H1 (cell line): Measurements from ENCODE around the gene RERG. TPM values are rescaled to one million over a fixed set of nuclear protein-coding genes. Genes with fewer than 3 reads are reported as not detected.

Experiments
- CTCF ChIA-PET: fragments of 300-600 bp; sonication (Branson Sonifier 250); formaldehyde crosslinking; loops from one replicate; lab custom pipeline; 2021; ENCODE audit not compliant: partially characterized antibody; lab: Charles Lee
- POLR2A ChIA-PET: fragments of 300-600 bp; sonication (Branson Sonifier 250); formaldehyde crosslinking; loops from one replicate; lab custom pipeline; 2021; ENCODE audit warnings: inconsistent platforms; ENCODE audit not compliant: partially characterized antibody; lab: Charles Lee
- DNase-seq, 2 experiments: peaks; one replicate each; pipeline versions ENCODE4 v3.0.0 to v3.0.0-alpha.2; 2010 to 2022; ENCODE audit warnings: low spot score in 2 of 2, low read depth in 1 of 2, mixed read lengths in 1 of 2
- FAIRE-seq: peaks from 2 replicates; lab custom pipeline; 2011; peaks lifted over from hg19 to GRCh38; lab: Jason Lieb, UNC
- H2AFZ ChIP-seq: 2 replicates; pipeline ENCODE4 v1.8.1; 2012; ENCODE audit warnings: low read length, inconsistent platforms
- H2AK5ac ChIP-seq: 2 replicates; pipeline ENCODE4 v1.6.1; 2013; ENCODE audit warnings: low read depth, low read length
- H2BK120ac ChIP-seq: replicated peaks from 2 replicates; pipeline ENCODE3; 2013; ENCODE audit warnings: low read depth, low read length, inconsistent platforms
- H2BK12ac ChIP-seq: 2 replicates; pipeline ENCODE4 v1.6.1; 2013; ENCODE audit warnings: low read depth, low read length
- H2BK15ac ChIP-seq: 2 replicates; pipeline ENCODE4 v1.6.1; 2013; ENCODE audit warnings: low read length
- H2BK20ac ChIP-seq: 2 replicates; pipeline ENCODE4 v1.6.1; 2013; ENCODE audit warnings: low read length
- H2BK5ac ChIP-seq: 2 replicates; pipeline ENCODE4 v1.6.1; 2013; ENCODE audit warnings: low read depth, low read length
- H3K14ac ChIP-seq: 2 replicates; pipeline ENCODE4 v1.6.1; 2013; ENCODE audit warnings: inconsistent platforms; ENCODE audit not compliant: insufficient read length
- H3K18ac ChIP-seq: 2 replicates; pipeline ENCODE4 v1.6.1; 2013; ENCODE audit warnings: low read length; ENCODE audit errors: extremely low read depth
- H3K23ac ChIP-seq: 2 replicates; pipeline ENCODE4 v1.6.1; 2013; ENCODE audit warnings: inconsistent platforms; ENCODE audit not compliant: insufficient read length
- H3K23me2 ChIP-seq: 2 replicates; pipeline ENCODE4 v1.6.1; 2013; ENCODE audit warnings: low read depth, low read length
- H3K27ac ChIP-seq: 2 replicates; pipeline ENCODE4 v1.6.1; 2011; ENCODE audit warnings: low read depth, low read length, inconsistent platforms
- H3K27me3 ChIP-seq, 4 experiments: replicated peaks in 1 of 4; 1 replicate in 1 of 4; 2 replicates in 3 of 4; pipeline versions ENCODE4 v1.6.1 to v1.8.1; 2011 to 2013; ENCODE audit warnings: low read length in 3 of 4, mild to moderate bottlenecking in 3 of 4, inconsistent platforms in 2 of 4, mixed read lengths in 2 of 4, moderate library complexity in 1 of 4; ENCODE audit not compliant: control insufficient read depth in 3 of 4, insufficient read depth in 3 of 4; ENCODE audit errors: extremely low read depth in 1 of 4
- H3K36me3 ChIP-seq, 4 experiments: 2 replicates each; pipeline versions ENCODE4 v1.6.1 to v1.8.1; 2011 to 2013; ENCODE audit warnings: mild to moderate bottlenecking in 4 of 4, low read length in 3 of 4, moderate library complexity in 2 of 4, control low read depth in 1 of 4, inconsistent platforms in 1 of 4; ENCODE audit not compliant: insufficient read depth in 4 of 4, control insufficient read depth in 2 of 4
- H3K4ac ChIP-seq: replicated peaks from 2 replicates; pipeline ENCODE3; 2013; ENCODE audit warnings: low read length, low read depth, mixed read lengths, inconsistent platforms; ENCODE audit not compliant: insufficient read length
- H3K4me1 ChIP-seq, 4 experiments: replicated peaks in 1 of 4; 1 replicate in 1 of 4; 2 replicates in 3 of 4; pipeline versions ENCODE4 v1.6.1 to v1.8.1; 2011 to 2013; ENCODE audit warnings: low read length in 3 of 4, inconsistent platforms in 2 of 4, mixed read lengths in 1 of 4; ENCODE audit not compliant: insufficient read depth in 4 of 4, control insufficient read depth in 3 of 4
- H3K4me2 ChIP-seq, 2 experiments: 2 replicates each; pipeline versions ENCODE4 v1.6.1 to v1.8.1; 2011 to 2013; ENCODE audit warnings: low read depth in 2 of 2, low read length in 2 of 2, control low read depth in 1 of 2, inconsistent platforms in 1 of 2, mild to moderate bottlenecking in 1 of 2; ENCODE audit not compliant: insufficient read depth in 1 of 2
- H3K4me3 ChIP-seq, 4 experiments: fragments of 200-600, 300-600 bp in 1 of 4; sonication (generic), shearing (Covaris generic), sonication (Bioruptor Twin) in 1 of 4; 2 replicates each; pipeline versions ENCODE4 v1.5.1 to v1.8.1; 2011 to 2016; ENCODE audit warnings: low read length in 4 of 4, low read depth in 3 of 4, control low read depth in 2 of 4, inconsistent platforms in 2 of 4, mild to moderate bottlenecking in 2 of 4, mixed read lengths in 1 of 4, moderate library complexity in 1 of 4; ENCODE audit not compliant: insufficient read depth in 2 of 4; ENCODE audit errors: extremely low read depth in 1 of 4
- H3K56ac ChIP-seq: replicated peaks from 2 replicates; pipeline ENCODE3; 2013; ENCODE audit warnings: low read depth, mild to moderate bottlenecking, mixed read lengths, low read length, inconsistent platforms; ENCODE audit not compliant: insufficient read length
- H3K79me1 ChIP-seq: 2 replicates; pipeline ENCODE4 v1.6.1; 2013; ENCODE audit warnings: low read depth, low read length, control low read depth
- H3K79me2 ChIP-seq, 2 experiments: 2 replicates each; pipeline versions ENCODE4 v1.6.1 to v1.8.1; 2012 to 2013; ENCODE audit warnings: low read length in 2 of 2, mild to moderate bottlenecking in 2 of 2, inconsistent platforms in 1 of 2; ENCODE audit not compliant: insufficient read depth in 2 of 2, control insufficient read depth in 1 of 2
- H3K9ac ChIP-seq, 4 experiments: replicated peaks in 1 of 4; 1 replicate in 1 of 4; 2 replicates in 3 of 4; pipeline versions ENCODE4 v1.6.1 to v1.8.1; 2011 to 2013; ENCODE audit warnings: low read depth in 3 of 4, low read length in 3 of 4, control low read depth in 2 of 4, mild to moderate bottlenecking in 2 of 4, moderate library complexity in 2 of 4, inconsistent platforms in 1 of 4; ENCODE audit errors: extremely low read depth in 1 of 4
- H3K9me3 ChIP-seq, 2 experiments: 2 replicates each; pipeline versions ENCODE4 v1.6.1 to v1.8.1; 2012 to 2013; ENCODE audit warnings: mild to moderate bottlenecking in 2 of 2, moderate library complexity in 2 of 2, control low read depth in 1 of 2, inconsistent platforms in 1 of 2, low read depth in 1 of 2, low read length in 1 of 2, mixed read lengths in 1 of 2; ENCODE audit not compliant: insufficient read depth in 2 of 2
- H4K20me1 ChIP-seq, 2 experiments: replicated peaks in 1 of 2; 2 replicates each; pipeline versions ENCODE3 to v1.8.1; 2011 to 2013; ENCODE audit warnings: inconsistent platforms in 2 of 2, low read length in 2 of 2, mild to moderate bottlenecking in 1 of 2; ENCODE audit not compliant: insufficient read depth in 2 of 2, control insufficient read depth in 1 of 2
- H4K5ac ChIP-seq: 2 replicates; pipeline ENCODE4 v1.6.1; 2013; ENCODE audit warnings: low read length, low read depth, mixed read lengths, inconsistent platforms; ENCODE audit not compliant: insufficient read length
- H4K8ac ChIP-seq: 2 replicates; pipeline ENCODE4 v1.8.0; 2013; ENCODE audit warnings: mild to moderate bottlenecking, moderate library complexity, low read length, inconsistent platforms; ENCODE audit not compliant: insufficient read depth; ENCODE audit errors: extremely low read depth
- H4K91ac ChIP-seq: replicated peaks from 2 replicates; pipeline ENCODE3; 2013; ENCODE audit warnings: low read length, mixed read lengths, inconsistent platforms; ENCODE audit not compliant: insufficient read length
- ASH2L ChIP-seq: fragments of 200-600, 300-600 bp; sonication (generic); IDR thresholded peaks from one replicate; pipeline ENCODE4 v1.7.1; 2017; ENCODE audit warnings: low read length
- ATF3 ChIP-seq: IDR thresholded peaks from 2 replicates; pipeline ENCODE4 v1.6.1; 2011; ENCODE audit warnings: low read depth, mild to moderate bottlenecking, low read length; ENCODE audit not compliant: insufficient read depth
- JUND ChIP-seq: IDR thresholded peaks from 2 replicates; pipeline ENCODE4 v1.6.1; 2011; ENCODE audit warnings: mild to moderate bottlenecking, improper control_type of control experiment, low read length
- POU5F1 ChIP-seq: IDR thresholded peaks from 2 replicates; pipeline ENCODE4 v1.6.1; 2011; ENCODE audit warnings: low read depth, mild to moderate bottlenecking, low read length, moderate library complexity
- RAD21 ChIP-seq, 2 experiments: IDR thresholded peaks in 1 of 2; conservative IDR thresholded peaks in 1 of 2; 2 replicates each; pipeline ENCODE4 v1.6.1; 2011; ENCODE audit warnings: low read depth in 2 of 2, low read length in 2 of 2, improper control_type of control experiment in 1 of 2, inconsistent platforms in 1 of 2, mild to moderate bottlenecking in 1 of 2, moderate library complexity in 1 of 2
- TCF12 ChIP-seq: IDR thresholded peaks from 2 replicates; pipeline ENCODE4 v1.6.1; 2011; ENCODE audit warnings: low read depth, mild to moderate bottlenecking, low read length
- WGBS, 2 experiments: shearing (Covaris generic) in 1 of 2; methylation state at CpG; one replicate each; pipeline versions ENCODE4 v1.1.6 to v1.1.7; 2013 to 2015; ENCODE audit warnings: low lambda C conversion rate in 2 of 2, mixed read lengths in 2 of 2, inconsistent platforms in 1 of 2, low coverage in 1 of 2, missing lambda C conversion rate in 1 of 2; ENCODE audit not compliant: insufficient replicate concordance in 2 of 2, insufficient coverage in 1 of 2, insufficient read length in 1 of 2; ENCODE audit errors: extremely low coverage in 1 of 2, missing lambda C conversion rate in 1 of 2; 5-methylcytosine and 5-hydroxymethylcytosine counted together
- polyA plus RNA-seq, 7 experiments: library from polyadenylated mRNA; depleted of rRNA in 3 of 7; stranded (reverse) in 5 of 7; unstranded in 2 of 7; fragments of >200 nt in 5 of 7; fragments of 200-250 nt in 2 of 7; gene quantifications; 1 replicate in 5 of 7; 2 replicates in 1 of 7; 4 replicates in 1 of 7; pipeline versions ENCODE4 v1.2.1 to v1.2.3, GENCODE V29; 2011 to 2013; ENCODE audit warnings: missing spikeins in 2 of 7, mixed read lengths in 2 of 7
- total RNA-seq: library from RNA; stranded (reverse); fragmentation: NEBNext Ultra II Directional; extraction: Animal tissue kit (Norgen Biotek cat#: 25700); gene quantifications from 2 replicates; pipeline ENCODE4 v1.2.1, GENCODE V29; 2021

Gene RERG
- total and polyA plus RNA-seq, 2 of the 8 experiments (the other 6 are each of a cell fraction or from before 2014, with no cell fraction given), result 0.12 to 0.86 TPM

GRCh38 chr12:15218794-15219193, 2.4 kb downstream of the RERG start:
- H3K9me3 ChIP-seq, result no peaks in the 10 kb centered on the region
- FAIRE-seq (no peak), DNase-seq (no peak)
- TF ChIP-seq TCF12, result no peak
- no peak for TF ChIP-seq ASH2L
- no peak for TF ChIP-seq ATF3
- TF ChIP-seq RAD21 (IDR thresholded peaks at IDR 0.05 in 1 of 2, conservative IDR thresholded peaks at IDR 0.05 in 1 of 2; ENCODE audit: low read depth in 2 of 2, low read length in 2 of 2), result no peak
- no peak for TF ChIP-seq JUND
- TF ChIP-seq POU5F1, result no peak
- no peak overlapping the region for H3K18ac ChIP-seq
- no peak overlapping the region for H3K27ac ChIP-seq
- H3K79me1 ChIP-seq, result no peaks in the 10 kb centered on the region
- no peak overlapping the region for H2AK5ac ChIP-seq
- H4K20me1 ChIP-seq, result no peaks in the 10 kb centered on the region
- no peak overlapping the region for H2BK15ac ChIP-seq
- ChIA-PET CTCF (interaction anchor here (0.8 to 5.4 kb wide), 8 partner anchors 12 to 309 kb away, joined by 3 to 42 read pairs (median 8); no protein-coding TSS in a partner anchor), POLR2A (no interaction called here)
- H3K14ac ChIP-seq, result no peak overlapping the region
- no peak overlapping the region for H3K4ac ChIP-seq
- no peak overlapping the region for H2BK120ac ChIP-seq
- H3K4me3 ChIP-seq, result no peak overlapping the region
- no peaks in the 10 kb centered on the region for H3K36me3 ChIP-seq
- H3K27me3 ChIP-seq, result peaks cover 0 to 9% (median 6%) of the 10 kb centered on the region in 4 experiments; a peak in 6 of 7 replicates
- H2AFZ ChIP-seq, result no peak overlapping the region
- H3K23ac ChIP-seq, result no peak overlapping the region
- no peak overlapping the region for H3K9ac ChIP-seq
- no peak overlapping the region for H4K8ac ChIP-seq
- peaks cover 6% of the 10 kb centered on the region for H3K23me2 ChIP-seq
- peaks cover 0 to 3% (median 3%) of the 10 kb centered on the region in 4 experiments; a peak in 4 of 7 replicates for H3K4me1 ChIP-seq
- H4K5ac ChIP-seq, result no peak overlapping the region
- H2BK20ac ChIP-seq, result no peak overlapping the region
- H3K56ac ChIP-seq, result no peak overlapping the region
- H3K79me2 ChIP-seq, result no peaks in the 10 kb centered on the region
- no peak overlapping the region for H4K91ac ChIP-seq
- 88% methylated on average over 6 of the region's 6 CpGs; no CpG with 5 or more reads in 1 of the 2 experiments for WGBS, 2 experiments
- H3K4me2 ChIP-seq, result no peak overlapping the region
- no peak overlapping the region for H2BK5ac ChIP-seq
- H2BK12ac ChIP-seq, result no peak overlapping the region
